Stimulated activated CD8-positive, alpha-beta memory T cell treated with anti-CD3 and anti-CD28 coated beads, Interleukin-7, amount 100 ng/mL, for 24 hours (primary cell): Measurements from ENCODE around the gene SEMA3C.

Experiments used
- DNase-seq: peaks from one replicate; pipeline ENCODE4 v3.0.0-alpha.2; 2020; ENCODE audit warnings: low read depth

SEMA3C gene

DNA sequence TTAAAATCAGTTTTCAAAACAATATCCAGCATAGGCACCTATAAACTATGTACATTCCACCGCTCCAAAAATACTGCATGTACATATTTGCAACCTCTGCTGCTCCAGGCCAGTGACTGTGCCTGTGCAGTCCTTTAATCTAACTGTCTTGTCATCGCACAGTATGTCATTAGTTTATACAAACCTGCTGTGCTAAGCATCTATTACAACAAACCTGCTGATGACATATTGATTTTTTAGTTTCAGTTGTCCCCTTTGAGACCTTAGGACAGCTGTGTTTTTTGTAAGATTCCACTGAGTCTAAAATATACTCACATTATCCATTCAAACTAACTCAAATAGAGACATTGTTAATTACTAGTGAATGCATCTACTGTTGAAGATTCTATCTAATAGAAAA is 33.1 kb downstream of the SEMA3C start:
- no peak for DNase-seq

DNA sequence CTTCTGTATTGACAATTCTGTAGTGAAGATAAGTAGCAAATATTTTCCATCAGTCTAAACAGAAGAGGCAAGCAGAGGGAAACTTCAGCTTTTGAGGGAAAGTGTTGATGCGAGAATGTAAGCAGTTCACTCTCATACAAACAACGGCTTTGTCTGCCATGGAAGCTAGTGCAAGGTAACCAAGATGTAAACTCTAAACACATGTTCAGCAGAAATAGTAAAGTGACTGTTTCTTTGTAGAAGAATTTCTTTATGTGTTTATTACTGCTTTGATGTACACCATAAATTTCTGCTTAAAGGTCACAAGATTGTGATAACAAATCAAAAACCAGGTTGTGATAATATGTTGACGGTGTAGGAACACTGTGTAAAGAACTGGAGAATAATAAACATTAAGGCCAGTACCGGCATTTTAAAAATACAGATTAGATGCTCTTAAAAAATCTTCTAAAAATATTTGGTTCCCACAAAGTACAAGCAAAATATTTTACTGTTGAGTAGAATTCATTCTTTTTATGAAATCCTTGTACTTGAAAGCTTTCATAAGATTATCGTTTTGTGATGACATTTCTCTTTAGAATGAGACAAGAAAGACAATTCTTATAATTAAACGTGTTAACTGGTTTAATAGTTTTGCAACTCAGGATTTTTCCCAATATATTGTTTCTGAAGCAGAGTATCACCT is 34.2 kb downstream of the SEMA3C start:
- no peak for DNase-seq

DNA sequence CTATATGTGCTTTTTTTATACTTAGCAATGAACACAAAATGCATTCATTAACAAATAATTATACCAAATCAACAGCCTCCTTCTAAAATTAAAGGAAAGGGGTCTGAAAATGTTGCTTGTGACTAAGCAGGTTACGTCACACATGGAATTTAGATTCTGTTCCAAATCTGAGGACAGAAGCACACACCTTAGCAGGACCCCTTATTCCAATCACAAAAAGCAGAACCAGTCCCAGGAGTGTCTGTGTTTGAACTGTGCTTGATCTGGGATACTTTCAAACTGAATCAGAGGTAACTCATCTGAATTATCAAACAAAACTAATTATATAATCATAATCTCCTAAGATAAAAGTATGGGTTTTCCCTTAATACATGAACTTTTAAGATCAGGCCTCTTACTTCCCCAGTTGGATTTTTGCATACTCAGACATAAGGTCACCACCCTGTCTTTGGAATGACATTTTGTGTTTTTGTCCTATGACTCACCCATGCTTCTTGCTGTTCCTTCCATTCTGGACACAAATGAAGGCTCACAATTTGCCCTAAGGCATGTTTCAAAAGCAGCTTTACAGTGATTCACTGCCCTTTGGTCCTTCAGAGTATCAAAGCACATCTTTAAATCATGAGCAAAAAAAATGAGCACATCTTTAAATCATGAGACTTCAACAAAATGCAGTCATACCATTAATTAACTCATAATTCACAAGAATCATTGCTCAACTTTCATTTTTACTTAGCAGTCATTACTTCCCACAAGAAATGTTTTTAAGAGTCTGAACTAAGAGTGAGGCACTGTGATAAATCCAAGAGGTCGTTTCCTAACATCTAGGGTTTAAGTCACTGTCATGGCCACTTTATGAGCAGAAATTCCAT is 35.5 kb downstream of the SEMA3C start:
- DNase-seq, result no peak

DNA sequence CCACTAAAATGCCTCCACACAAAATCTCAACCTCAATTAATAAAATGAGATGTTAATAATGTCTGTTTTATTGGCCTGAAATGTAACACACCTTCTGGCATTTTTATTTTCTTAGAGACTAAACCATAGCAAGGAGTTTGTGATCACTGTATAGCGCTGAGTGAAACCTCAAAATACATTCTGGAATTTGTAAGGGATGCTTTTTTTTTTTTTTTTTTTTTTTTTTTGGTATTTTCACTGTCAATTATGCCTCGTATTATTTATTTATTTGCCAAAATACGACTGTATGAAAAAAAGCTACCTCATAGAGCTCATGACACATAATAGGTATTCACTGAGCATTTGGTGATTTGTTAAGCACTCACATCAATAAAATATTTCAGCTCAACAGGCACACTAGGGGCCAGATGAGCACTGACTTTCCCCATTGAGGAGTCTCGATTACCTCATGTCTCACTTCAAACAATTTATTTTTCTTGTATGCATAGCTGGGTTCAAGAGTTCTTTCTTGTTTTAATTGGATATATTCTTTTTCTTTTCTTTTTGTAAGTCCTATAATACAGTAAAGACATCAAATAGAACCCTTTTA is 36.5 kb downstream of the SEMA3C start:
- DNase-seq, result no peak

DNA sequence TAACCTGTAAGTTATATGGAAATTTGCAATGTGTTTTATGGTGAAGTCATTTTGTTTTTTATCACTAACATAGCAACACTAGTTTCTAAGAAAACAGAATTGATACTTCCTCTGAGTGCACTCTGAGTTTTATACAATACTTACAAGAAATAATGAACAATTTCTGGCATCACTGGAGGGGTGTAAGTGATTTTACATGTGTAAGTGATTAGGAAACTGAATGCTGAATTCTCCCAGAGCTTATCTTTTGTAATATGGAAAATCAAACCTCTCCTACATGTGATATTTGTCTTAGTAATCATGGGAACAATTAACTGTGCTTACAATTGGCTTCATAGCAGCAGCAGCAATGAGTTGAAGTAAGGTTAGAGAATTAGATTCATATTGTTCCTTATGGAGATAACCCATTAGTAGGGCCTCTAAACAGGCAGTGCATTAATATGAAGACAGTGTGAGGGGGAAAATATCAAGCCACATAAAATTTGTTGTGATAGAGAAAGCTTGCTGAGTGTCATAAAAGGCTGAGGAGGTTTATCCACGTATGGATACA is 37.4 kb downstream of the SEMA3C start:
- DNase-seq, result no peak

DNA sequence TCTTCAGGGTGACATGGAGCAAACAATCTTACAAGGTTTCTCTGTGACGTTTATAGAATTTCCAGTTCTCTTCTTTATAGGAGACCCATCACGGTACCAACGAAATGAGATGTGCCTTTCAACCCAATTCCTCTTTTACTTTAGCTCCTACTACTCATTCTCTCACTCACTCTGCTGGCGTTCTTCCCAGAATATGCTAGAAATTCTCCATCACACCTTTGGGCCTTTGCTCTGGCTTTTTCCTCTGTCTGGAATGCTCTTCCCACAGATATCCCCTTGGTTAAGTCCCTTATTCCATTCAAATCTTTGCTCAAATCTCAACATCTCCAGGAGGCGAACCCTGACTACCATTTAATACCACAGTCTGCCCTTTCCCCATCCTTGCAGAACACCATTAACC is 39.0 kb downstream of the SEMA3C start:
- DNase-seq, result no peak

DNA sequence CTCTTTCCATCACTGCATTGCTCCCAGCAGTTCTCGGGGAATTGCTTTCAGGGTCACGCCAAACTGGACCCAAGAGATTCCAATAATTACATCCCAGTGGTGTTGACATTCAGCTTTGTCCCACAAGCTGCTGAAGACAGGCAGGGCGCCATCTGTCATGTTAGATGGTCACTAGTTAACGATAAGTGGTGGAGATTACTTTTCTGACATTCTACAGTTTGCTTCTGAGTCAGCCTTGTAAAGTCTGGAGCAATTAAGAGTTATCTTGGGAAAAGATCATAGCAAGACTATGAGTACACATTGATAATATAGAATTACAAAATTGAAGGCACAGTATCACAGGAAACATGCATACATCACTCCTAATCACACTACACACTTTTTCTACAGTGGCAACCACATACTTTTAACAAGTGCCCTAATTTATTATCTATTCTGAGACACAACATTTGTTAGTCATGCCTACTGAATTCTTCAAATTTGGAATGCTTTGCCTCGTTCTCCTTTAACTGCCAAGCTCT is 41.9 kb downstream of the SEMA3C start:
- DNase-seq, result no peak

DNA sequence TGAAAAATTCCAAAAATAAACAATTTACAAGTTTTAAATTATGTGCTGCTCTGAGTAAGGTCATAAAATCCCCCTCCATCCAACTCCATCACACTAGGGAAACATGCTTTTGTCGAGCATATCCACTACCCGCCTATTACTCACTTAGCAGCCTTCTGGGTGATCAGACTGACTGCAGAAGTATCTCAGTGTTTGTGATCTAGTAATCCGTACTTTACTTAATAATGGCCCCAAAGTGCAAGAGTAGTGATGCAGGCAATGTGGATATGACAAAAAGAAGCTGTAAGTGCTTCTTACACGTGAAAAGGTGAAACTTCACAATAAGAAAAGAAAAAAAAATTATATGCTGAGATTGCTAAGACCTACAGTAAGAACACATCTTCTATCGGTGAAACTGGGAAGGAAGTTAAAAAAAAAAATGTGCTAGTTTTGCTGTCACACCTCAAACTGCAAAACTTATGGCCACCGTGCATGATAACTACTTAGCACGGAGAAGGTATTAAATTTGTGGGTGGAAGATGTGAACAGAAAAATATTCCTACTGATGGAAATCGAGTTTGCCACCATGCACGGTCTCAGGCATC is 43.2 kb downstream of the SEMA3C start:
- DNase-seq, result no peak

DNA sequence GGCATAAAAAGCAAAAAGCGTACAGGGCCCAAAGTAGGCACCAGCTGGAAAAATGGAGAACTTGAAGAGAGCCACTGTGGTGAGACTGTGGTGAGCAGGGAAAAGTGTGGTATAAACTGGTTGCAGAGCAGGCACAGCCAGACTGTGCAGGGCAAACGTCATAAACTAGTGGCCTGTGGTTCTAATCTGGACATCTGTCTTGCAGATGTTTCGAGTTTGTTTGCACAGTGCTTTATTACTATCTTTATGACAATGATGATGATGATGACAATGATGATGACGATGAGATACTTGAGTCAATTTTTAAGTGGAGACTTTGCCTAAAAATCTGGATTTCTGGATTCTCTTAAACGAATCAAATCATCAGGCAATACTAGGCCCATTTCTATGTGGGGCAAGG is 45.7 kb downstream of the SEMA3C start:
- DNase-seq, result no peak

DNA sequence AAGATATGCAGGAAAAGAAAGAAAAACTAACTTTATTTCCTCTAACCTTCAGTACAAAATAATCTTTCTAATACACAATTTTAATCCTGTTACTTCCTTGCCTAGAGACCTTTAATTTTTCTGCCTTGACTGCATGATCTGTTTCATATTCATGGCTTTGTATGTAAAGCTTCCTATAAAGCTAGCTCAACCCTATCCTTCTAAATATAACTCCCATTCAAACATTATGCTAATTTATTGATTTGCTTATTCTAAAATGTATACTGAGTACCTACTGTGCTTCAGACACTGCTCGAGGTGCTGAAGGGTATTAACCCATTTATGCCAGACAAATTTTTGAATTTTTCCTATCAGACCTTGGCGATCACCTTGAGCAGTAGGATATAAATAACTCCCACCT is 47.6 kb downstream of the SEMA3C start:
- DNase-seq, result no peak

DNA sequence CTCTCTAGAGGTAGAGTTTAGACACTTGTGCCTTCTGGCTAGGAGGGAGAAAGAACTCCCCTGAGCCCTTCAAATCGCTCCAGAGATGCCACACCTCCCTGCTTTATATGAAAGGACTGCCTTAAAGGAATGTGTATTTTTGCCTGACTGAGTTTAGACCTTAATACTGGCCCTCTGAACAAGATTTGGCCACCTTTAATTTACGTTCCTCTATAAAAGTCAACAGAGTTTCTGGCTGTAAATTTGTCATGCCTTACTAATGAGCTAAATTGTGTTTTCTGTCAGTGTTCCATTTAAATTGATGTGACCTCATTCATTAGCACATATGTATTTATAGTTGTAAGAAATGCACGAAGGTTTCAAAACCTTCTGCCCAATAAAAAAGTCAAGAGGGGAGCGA is 48.0 kb downstream of the SEMA3C start:
- no peak for DNase-seq

DNA sequence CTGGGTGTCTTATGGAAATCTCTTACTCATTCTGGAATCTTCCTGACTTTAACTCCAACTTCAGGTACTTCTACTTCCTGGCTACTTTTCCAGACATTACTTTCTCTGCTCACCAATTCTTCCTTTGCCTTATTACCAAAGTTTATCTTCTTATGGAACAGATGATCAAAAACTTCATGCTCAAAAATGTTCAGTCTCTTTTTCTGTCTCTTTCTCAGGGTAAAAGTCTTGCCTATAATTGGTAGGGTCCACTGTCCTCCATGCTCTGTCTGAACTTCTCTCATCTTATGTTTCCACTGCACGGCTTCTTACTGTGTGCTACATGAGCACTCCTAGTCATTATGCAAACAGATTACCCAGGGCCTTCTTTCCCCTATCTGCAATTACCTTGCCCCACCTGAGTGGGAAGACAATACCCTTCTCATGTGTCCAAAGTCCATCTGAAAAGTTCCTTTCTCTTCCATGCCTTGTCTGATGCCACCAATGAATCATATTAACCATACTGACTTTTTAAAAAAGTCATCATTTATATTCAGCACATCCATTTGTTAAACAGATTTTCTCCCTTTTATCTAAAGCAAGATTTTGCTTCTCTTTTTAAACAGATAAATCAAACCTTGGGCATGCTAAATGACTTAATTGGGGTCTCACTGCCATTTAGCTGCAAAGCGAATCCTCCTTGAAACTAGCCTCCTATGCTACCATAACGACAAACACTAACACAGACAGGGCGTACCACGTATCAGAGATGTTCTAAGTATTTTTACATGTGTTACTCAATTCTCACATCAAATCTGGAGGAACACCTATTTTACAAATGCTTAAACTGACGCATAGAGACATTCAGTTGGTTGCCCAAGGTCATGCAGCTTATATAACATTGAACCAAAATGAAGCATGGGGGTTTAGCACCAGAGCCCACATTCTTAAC is 48.8 kb downstream of the SEMA3C start:
- DNase-seq, result no peak

DNA sequence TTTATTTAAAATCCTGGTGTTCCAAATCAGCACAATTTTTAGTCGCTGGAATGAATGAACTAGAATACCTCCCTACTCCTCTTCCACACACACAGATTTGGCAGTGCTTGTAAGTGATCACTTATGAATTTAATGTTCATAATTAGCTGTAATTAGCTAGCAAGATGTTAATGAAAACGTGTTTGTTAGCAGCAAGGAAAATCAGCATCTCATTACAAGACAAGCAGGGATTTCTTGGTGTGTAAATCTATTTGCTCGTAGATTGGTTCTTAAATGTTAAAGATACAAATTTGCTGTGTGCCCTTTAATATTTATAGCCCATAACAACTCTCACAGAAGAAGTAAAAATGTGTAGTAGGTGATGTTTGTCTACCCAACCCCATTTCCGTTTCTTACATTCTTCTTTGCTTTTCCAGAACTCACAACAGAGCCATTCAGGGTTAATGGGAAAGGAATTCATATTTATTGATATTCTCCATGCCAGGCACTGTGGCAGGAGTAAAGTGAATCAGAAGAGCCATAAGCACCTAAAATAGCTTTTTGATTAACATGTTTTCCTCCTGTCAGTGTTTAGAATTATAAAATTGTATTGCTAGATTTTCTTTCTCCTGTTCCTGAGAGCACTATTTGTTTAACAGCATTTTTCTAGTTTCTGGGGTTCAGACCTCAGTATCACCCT is 49.6 kb downstream of the SEMA3C start:
- DNase-seq, result no peak

DNA sequence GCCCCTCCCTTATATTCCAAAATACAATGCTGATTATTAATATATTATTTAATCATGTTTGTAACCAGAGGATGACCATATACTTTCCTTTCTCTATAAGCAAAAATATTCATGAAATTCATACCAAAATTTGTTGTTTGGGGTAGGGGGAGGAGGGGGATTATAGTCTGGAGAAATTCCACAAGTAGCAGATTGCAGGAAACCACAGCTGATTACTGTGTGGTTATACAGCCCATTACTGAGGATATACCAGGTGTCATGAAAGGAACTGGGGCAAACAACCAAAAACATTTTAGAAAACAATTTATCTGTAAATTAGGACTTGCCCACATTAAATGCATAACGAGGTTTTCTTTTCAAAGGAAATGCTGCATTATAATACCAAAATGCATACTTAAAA is 50.3 kb downstream of the SEMA3C start:
- DNase-seq, result no peak

DNA sequence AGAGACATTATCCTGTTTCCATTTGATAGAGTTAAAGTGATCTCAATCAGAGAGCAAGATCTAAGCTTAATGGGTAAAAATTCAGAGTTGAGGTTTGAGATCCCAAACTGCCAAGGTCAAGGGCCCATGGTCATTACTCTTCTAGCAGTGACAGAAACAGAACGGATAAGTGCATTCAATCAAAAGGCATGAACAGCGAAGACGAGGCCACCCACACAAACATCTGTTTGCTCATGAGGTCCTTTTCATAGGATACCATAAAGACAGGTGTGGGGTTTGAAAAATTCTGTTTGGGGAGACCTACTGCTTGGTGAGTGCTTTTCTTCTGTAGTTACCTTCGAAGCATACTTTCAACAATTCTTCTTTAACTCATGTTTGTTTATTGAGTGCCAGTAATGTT is 58.3 kb downstream of the SEMA3C start:
- DNase-seq, result no peak

DNA sequence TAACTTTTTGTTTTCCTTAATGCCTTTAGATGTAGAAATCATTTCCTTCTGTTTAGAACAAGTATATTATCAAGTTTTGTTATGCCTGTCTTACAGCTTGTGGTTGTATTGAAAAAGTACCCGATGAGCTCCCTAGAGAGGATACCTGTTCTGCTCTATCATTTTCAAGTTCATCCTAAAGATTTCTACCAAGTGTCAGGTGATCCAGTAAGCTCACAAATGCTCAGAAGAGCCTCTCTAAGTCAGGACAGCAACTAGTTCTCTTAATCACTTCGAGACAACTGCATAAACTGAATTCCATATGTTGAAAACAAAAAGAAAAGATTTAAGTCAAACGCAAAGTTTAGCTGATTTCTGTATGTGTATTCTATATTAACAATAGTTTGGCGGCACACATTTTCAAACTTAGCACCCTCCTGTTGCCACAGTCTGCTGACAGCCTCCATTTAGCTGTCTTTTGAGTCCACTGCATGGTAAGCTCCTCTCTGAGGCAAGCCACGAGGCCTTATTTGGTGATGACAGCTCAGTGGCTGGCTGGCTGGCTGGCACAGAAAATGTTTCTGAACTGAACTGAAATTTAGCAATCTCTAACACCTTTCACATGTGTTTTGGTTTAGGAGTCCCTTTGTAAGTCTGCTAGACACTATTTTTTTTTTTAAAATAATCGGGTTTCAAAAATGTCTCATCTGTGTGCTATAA is 59.4 kb downstream of the SEMA3C start:
- no peak for DNase-seq

DNA sequence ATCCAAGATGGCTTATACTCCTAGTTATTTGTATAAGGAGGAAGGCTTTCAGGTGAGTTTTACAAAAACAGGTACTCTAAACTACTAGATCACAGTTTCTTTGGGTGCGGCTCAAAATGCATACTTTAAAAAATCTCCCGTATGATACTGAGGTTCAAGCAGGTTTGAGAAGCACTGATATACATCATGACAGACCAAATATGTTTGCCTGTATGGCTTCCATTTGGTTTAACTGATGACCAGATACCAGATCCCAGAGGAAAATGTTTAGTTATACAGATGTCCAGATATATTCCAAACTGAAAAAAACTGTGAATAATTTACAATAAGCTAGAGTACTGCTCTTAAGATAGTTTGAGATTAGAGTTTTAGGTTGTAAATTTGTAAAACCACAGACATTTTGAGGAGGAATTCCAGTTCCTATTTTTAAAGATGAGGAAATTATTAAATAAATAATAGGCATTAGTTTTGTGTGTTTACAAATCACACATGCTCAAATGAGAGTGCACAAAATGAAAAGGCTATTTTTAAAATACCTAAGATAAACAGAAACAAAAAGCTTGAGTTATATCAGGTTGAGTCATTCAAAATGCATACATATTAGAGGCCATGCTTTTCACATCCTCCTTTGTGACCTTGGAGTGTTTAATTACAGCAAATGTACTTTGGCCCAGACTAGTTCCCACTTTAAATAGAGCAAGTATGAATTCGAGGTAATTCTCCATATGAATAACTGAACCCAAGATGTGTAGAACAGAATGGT is 60.5 kb downstream of the SEMA3C start:
- DNase-seq, result no peak

DNA sequence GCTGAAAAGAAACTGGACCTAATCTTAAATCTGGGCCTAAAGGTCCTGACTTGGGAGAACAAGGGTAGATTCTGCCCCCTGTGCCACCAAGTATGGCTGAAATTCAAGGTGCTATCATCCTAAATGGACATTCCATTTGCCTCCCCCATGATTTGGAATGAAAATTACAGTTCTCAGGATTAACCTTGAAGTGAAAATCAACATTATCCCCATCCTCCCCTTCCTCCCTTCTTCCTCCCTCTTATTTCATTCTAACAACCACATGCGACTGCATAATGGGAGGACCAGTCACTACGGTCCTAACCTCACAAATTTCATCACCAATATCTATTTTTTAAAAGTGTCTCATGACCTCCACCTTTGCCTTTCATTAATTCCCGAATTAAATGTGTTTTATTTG is 62.1 kb downstream of the SEMA3C start:
- no peak for DNase-seq

DNA sequence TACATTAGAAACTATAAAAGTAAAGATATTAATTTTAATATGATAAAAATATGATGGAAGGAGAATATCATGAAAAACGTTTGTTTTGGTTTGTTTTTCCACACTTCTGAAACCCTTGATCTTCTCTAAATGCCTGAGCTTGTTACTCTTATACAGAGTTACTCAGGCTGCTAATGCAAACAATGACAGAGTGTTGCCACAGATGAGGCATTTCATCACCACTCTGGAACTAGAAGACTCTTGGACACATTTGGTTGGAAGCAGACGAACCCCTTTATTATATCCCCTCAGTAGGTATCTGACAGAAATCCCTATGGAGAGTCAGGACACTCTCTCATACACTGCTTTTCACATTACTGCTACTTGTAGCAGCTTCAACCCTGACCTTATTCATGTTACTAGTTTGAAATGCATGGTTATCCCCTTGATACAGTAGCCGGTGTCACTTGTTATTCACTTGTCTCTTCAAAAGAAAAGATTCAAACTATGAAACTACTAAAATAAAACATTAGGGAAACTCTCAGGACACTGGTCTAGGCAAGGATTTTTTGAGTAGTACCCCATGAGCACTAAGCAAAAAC is 66.9 kb downstream of the SEMA3C start:
- DNase-seq, result no peak
